Measurements from ENCODE around the gene MED13L. TPM values are rescaled to one million over a fixed set of nuclear protein-coding genes. Genes with fewer than 3 reads are reported as not detected.

Gene MED13L
- total RNA-seq, 1 experiment from 2014 or later = 80.5 TPM

GRCh38 chr12:116019415-116019814 lies 258.1 kb downstream of the MED13L start:
- CTCF ChIA-PET = no interaction called here

More at GRCh38 chr12:116019415-116019814, 258.1 kb downstream of the MED13L start:
- H3K36me3 Mint-ChIP-seq = peaks cover 16% of the 10 kb centered on the region
- no peak for TF ChIP-seq SMAD3 (CRISPR knock-in tag; IDR thresholded peaks at IDR 0.05; ENCODE audit: borderline replicate concordance)
- TF ChIP-seq E2F4 (CRISPR knock-in tag; IDR thresholded peaks at IDR 0.05; ENCODE audit: borderline replicate concordance, low read depth) = no peak
- TF ChIP-seq STAT6 (CRISPR knock-in tag; conservative IDR thresholded peaks at IDR 0.05; ENCODE audit: low read depth) = no peak
- no peak for TF ChIP-seq TP53 (CRISPR knock-in tag; IDR thresholded peaks at IDR 0.05)
- no peak for TF ChIP-seq ATF6 (CRISPR knock-in tag; IDR thresholded peaks at IDR 0.05)
- no peak for TF ChIP-seq JUN (CRISPR knock-in tag; IDR thresholded peaks at IDR 0.05)
- TF ChIP-seq NR1H2 (CRISPR knock-in tag; IDR thresholded peaks at IDR 0.05) = no peak
- no peak for TF ChIP-seq HMGA2 (CRISPR knock-in tag; IDR thresholded peaks at IDR 0.05)
- TF ChIP-seq ZNF671 (CRISPR knock-in tag; IDR thresholded peaks at IDR 0.05) = no peak
- no peak for TF ChIP-seq GRHL2 (CRISPR knock-in tag; IDR thresholded peaks at IDR 0.05; ENCODE audit: insufficient replicate concordance, severe bottlenecking)
- TF ChIP-seq FOXJ3 (CRISPR knock-in tag; IDR thresholded peaks at IDR 0.05; ENCODE audit: borderline replicate concordance) = no peak
- no peak for TF ChIP-seq NFATC4 (CRISPR knock-in tag; IDR thresholded peaks at IDR 0.05)
- TF ChIP-seq MYBL2 (CRISPR knock-in tag; IDR thresholded peaks at IDR 0.05) = no peak
- no peak for TF ChIP-seq MXD4 (CRISPR knock-in tag; IDR thresholded peaks at IDR 0.05; ENCODE audit: borderline replicate concordance)
- no peak for TF ChIP-seq AR (CRISPR knock-in tag; IDR thresholded peaks at IDR 0.05)
- TF ChIP-seq NR2C2 (CRISPR knock-in tag; IDR thresholded peaks at IDR 0.05) = no peak
- TF ChIP-seq MAX (CRISPR knock-in tag; IDR thresholded peaks at IDR 0.05) = no peak
- no peak for TF ChIP-seq TEAD4 (CRISPR knock-in tag; IDR thresholded peaks at IDR 0.05)
- no peak for TF ChIP-seq SMAD4 (CRISPR knock-in tag; IDR thresholded peaks at IDR 0.05)
- ATAC-seq (no peak), DNase-seq (ENCODE audit: low spot score) (no peak)
- H3K4me1 Mint-ChIP-seq = peaks cover 3% of the 10 kb centered on the region
- H3K27ac Mint-ChIP-seq = no peak overlapping the region
- POLR2A ChIA-PET = no interaction called here
- H3K9me3 Mint-ChIP-seq = no peaks in the 10 kb centered on the region
- no peaks in the 10 kb centered on the region for H3K27me3 Mint-ChIP-seq (ENCODE audit: low read depth)
- H3K4me3 Mint-ChIP-seq = no peak overlapping the region

All from WTC11 (cell line).